HG02763 (cell line): ENCODE data around the gene PSMD8.

Experiments used
- ATAC-seq: cut with Tn5 transposase; IDR thresholded peaks from one replicate; pipeline ENCODE4 v1.9.1; 2021; ENCODE audit warnings: mild to moderate bottlenecking, moderate library complexity; ENCODE audit not compliant: unreplicated experiment

PSMD8 gene

DNA sequence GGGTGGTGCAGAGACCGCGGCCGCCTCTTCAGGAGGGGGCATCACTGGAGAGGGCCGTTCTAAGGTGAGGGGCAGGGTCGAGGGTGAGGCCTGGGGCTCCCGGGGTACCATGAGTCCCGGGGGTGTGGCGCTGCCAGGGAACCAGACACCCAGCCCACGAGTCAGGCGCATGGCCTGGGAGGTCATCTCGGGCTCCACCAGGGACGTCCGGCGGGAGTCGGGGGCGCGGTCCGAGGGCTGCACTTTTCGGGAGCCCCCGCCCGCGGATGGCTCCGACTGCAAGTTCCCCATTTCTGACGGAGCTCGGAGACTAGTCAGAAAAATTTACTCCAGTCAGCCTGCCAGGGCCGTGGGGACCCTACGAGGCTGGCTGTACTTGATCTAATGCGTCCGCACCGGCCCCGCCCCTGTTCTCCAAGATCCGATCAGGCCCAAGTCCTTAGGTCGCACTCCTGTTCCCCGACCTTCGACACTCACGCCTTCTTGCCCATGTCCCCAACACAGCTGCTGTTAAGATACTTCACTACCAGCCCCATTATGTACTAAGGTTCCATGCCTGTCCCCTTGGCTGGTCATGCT is 12.7 kb downstream of the PSMD8 start:
- no peak for ATAC-seq

DNA sequence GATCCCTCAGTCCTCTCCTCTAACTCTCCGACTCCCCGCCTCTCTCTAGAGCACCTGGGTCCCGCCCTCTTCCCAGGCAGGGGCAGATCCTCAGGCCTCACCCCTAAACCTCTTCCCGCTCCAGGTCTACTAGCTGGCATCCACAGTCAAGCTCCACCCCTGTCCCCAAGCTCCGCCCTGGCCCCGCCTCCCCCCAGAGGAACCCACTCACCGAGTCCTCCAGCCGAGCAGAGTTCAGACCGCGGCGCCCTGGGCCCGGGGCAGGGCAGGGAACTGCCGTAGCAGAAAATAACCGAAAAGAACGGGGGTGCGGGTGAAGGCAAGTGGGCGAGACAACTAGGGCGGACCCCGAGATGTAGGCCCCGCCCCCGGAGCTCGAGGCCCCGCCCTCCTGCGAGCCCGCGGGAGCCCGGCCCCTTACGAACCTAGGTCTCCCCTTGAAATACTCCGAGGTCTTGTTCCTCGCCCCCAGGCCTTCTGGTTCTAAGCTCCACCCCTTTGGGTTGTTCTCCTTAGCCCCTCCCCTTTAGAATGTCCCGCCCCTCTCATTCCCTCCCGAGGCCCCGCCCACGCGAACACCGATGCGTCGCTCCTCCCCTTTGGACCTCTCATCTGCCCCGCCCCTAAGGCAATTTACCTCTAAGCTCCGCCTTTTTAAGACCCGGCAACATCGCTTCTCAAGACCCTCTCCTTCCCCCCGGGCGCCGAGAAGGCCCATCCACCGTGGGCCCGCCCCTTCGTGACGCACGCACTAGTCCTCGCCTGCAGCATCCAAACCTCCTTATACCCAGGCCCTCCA is 13.4 kb downstream of the PSMD8 start, which contains the start of gene GGN:
GGN (minus strand) TSS at position 485 of the 799 bp plus-strand sequence. CDS start 773 bp downstream, outside the sequence.
- ATAC-seq: no peak

DNA sequence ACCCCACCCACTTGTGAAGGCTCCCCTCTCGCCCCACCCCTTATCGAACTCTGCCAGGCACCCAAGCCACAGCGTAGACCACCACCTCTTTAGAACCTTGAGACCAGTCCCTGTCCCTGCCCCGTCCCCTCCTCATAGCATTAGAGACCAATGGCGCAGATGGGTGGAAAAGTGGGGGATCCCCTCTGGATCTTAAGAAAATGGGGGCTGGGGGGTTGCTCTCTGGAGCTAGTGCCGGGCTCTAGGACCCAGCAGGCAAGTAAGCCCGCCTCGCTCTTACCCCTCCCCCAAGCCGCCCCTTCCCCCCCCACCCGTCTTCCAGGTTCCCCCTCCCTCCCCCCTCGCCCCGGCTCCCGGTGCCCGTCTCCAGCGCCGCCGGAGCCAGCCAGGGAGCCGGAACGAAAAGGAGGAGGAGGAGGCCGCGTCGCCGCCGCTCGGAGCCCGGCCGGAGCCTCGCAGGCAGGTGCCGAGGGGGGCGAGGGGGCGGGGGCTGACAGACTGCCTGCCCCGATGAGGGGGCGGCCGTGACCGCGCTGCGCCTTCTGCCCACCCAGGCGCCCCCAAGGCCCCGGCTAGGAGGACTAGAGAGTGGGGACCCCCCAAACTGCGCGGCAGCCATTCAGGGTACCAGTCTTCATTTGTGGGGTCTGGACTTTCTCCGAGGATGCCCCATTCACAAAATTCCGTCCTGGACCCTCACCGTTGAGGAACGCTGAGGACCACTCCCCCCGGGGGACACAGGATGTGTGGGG is 14.2 kb downstream of the PSMD8 start, which contains the start of gene SPRED3:
SPRED3 (plus strand) TSS at position 349 of the 752 bp plus-strand sequence. CDS start 1,606 bp downstream, outside the sequence.
- ATAC-seq: no peak

DNA sequence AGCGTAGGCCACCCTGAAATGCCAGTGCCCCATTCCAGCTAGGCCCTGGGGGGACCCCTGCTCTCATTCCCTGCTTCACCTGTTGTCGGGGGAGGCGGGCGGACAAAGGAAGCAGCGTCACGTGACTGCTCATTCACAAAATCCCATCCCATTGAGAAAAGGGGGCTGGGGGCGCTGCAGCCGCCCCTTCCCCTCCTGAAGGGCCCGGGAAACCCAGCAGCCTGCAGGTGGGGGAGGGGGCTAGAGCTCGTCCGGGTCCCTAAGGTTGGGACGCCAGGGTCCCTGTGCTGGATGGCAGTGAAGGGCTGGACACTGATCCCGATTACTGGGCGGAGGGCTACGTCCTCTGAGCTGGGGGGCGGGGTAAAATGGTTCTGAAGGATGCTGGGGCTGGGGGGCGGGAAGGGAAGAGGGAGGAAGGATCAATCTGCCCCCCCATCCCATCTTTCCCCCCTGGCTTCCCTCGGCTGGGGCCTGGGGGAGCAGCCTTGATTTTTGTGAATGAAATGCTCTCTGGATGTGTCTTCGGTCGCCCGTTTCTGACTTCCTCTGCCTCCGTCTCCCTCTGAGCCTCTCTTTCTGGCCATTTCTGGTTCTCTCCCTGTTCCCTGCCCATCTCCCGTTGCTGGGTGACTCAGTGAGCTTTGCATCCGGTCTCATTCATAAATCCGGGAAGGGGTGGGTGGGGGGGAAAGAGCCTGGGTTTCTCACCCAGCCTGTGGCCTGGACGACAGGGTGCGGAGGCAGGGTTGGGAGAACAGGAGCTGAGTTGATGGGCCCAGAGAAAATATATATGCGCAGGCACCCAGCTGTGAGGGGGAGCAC is 14.9 kb downstream of the PSMD8 start:
- no peak for ATAC-seq

DNA sequence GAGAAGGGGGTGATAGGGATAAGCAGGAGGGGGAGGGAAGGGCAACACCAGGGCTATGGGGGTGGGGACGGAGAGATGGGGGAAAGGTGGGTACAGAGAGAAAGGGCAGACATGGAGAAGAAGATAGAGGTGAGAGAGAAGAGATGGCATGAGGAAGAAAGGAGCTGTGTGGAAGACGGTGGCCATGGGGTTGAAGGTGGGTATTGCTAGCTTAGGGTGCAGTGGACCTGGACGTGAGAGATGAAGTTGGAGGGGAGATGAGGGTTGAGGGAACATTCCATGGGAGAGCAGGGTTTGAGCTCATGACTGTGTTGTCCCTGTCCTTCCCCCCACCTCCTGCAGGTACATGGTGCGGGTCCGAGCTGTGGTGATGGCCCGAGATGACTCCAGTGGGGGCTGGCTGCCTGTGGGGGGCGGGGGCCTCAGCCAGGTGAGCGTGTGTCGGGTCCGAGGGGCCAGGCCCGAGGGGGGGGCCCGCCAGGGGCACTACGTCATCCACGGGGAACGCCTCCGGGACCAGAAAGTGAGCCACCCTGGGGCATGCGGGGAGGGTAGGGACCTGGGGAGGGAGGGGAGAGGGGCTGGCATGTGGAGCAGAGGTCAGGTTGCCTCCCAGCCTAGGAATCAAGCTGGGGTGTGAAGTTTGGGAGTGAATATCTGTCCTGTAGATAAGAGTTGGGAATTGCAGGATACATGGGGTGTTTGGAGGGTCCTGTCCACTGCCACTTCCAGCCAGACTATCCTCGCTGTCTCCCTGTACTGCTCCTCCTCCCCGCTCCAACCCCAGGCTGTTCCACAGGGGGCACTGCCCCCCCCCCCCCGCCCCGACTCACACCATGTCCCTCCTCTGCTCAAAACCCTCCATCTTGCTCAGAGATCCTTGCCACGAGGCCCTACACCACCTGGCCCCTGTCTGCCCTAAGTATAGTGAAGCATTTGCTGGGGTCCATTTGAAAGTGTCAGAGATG is 15.9 kb downstream of the PSMD8 start:
- no peak for ATAC-seq

DNA sequence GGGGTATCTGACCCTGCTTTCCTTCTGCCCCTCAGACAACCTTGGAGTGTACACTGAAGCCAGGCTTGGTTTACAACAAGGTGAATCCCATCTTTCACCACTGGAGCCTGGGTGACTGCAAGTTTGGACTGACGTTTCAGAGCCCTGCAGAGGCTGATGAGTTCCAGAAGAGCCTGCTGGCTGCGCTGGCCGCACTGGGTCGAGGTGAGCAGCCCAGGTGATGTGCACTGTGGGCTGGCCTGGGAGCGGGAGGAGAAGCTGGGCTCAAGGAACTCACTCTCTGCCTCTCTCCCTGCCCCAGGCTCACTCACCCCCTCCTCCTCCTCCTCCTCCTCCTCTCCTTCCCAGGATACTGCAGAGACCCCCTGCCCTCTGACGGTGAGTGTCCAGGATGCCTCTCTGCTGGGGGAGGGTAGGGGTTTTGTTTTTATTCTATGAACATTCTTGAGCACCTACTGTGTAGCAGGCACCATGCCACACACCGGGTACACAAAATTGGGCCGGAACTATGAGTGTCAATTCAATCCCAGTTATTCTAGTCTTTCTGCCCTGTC is 17.6 kb downstream of the PSMD8 start:
- ATAC-seq: no peak

DNA sequence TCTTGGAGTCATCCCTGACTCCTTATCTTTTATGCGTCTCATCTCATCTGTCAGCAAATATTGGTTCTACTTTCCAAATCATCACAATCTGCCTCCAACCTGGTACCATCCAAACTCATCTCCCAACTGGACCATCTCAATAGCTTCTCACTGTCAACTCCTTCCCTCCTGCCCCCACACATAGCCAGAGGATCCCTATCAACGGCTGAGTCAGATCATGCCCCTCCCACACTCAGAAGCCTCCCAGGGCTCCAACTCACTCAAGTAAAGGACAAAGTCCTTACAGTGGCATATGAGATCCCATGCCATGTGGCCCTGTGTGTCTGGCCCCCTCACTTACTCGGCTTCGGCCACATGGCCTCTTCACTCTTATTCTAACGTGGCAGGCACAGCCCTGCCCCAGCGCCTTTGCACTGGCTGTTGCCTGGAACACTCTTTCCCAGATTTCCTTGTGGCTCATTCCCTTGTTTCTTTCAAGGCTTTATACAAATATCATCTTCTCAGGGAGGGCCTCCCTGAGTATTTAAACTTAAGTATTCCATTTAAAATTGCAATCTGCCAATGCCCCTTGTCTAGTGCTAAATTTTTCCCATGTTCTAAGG is 18.4 kb downstream of the PSMD8 start:
- no peak for ATAC-seq

DNA sequence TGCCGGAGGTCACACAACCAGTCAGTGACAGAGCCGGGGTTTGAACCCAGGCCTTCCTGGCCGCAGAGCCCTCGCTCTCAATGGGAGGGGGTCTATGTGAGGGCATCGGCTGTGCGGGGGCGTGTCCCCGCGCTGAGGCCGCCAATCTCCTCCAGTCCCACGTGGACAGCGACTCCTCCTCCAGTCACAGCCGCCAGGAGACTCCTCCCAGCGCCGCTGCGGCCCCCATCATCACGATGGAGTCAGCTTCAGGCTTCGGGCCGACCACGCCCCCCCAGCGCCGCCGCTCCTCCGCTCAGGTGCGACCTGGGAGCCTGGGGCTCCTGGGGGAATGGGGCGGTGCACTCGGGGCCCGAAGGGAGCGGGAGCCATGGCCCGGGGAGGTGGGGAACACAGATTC is 20.1 kb downstream of the PSMD8 start:
- ATAC-seq: no peak

DNA sequence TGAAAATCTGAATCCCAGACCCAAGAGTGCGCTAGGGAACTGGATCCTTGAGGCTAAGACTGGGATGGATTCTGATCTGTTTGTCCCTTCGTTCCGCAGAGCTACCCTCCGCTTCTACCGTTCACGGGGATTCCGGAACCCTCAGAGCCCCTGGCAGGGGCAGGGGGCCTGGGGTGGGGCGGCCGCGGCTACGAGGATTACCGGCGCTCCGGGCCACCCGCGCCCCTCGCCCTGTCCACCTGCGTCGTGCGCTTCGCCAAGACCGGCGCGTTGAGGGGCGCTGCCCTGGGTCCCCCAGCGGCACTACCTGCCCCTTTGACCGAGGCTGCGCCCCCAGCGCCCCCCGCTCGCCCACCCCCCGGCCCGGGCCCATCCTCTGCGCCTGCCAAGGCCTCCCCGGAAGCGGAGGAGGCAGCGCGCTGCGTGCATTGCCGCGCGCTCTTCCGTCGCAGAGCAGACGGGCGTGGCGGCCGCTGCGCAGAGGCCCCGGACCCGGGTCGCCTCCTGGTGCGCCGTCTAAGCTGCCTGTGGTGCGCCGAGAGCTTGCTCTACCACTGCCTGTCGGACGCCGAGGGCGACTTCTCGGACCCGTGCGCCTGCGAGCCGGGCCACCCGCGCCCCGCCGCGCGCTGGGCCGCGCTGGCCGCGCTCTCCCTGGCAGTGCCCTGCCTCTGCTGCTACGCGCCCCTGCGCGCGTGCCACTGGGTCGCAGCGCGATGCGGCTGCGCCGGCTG is 21.2 kb downstream of the PSMD8 start:
- ATAC-seq: no peak

DNA sequence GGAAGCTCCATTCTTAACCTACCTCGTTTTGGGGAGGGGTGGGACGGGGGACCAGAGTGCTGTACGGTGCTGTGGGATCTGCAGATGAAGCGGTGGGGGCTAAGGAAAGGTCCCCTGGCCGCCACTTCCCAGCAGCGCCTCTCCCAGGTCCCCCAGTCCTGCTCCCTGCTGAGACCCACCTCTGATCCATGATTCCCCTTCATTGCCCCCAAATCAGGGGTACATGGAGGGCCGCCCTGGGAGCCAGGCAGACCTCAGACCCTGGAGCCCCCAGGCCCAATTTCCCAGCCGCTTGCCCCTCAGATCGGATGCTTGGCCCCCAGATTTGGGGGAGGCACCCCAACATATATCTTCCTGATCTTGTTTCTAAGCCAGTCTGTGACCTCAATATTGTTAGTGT is 24.7 kb downstream of the PSMD8 start:
- no peak for ATAC-seq

DNA sequence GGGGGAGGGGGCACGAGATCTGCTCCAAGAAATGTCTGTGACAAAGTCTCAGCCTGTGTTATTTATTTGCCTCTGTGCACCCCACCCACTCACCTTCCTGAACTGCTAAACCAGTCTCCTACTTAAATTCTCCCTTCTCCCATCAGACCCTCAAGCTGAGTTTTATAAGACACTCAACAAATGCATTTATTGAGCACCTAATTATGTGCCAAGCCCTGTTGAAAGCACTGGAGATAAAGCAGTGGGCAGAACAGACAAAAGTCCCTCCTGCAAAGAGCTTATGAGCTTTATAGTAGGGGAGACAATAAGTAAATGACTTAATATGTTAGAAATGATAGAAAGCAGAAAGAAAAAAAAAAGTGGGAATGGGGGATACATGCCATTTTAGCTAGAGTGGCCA is 25.2 kb downstream of the PSMD8 start:
- no peak for ATAC-seq

DNA sequence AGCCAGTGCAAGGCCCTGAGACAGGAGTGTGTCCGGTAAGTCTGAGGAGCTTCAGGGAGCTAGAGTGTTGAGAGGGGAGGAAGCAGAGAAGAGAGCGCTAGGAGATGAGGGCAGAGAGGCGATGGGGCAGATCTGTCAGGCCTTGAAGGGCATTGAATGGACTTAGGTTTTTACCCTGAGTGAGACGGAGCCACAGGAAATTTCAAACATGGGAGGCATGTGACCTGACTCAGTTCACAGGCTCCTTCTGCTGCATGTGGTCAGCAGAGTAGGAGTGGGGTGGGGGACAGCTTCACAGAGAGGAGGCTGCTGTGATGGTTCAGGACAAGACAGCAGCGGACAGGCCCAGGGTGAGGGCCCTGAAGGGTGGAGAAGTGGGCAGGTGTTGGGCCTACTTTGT is 26.0 kb downstream of the PSMD8 start:
- no peak for ATAC-seq

DNA sequence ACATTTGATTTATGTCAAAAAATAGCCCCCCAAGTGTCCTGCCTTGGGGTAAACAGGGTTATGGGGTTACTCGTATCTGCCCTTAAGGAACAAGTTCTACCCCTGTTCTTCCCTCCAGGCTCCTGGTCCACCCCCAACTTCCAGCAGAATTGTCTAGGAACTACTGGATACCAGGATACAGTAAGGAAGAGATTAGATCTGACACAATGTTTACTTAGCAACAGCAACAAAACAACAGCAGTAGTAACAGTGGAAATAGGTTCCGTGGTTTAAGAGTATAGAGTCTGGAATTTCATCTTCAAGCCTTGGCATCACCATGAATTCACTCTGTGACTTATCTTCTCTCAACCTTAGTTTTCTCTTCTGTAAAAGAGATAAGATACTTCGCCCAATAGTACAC is 26.8 kb downstream of the PSMD8 start:
- ATAC-seq: no peak

DNA sequence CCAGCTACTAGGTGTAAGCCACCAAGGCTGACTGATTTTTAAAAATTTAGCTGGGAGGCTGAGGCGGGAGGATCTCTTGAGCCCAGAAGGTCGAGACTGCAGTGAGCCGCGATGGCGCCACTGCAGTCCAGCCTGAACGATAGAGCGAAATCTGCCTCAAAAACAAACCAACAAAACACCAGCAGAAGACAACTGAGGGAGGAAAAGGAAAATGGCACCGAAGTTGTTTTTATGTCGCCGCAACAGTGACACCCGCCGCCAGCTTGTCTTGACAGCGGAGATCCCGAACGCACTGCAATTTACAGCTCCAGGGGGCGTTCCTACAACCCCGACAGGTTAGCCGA is 28.2 kb downstream of the PSMD8 start:
- no peak for ATAC-seq

DNA sequence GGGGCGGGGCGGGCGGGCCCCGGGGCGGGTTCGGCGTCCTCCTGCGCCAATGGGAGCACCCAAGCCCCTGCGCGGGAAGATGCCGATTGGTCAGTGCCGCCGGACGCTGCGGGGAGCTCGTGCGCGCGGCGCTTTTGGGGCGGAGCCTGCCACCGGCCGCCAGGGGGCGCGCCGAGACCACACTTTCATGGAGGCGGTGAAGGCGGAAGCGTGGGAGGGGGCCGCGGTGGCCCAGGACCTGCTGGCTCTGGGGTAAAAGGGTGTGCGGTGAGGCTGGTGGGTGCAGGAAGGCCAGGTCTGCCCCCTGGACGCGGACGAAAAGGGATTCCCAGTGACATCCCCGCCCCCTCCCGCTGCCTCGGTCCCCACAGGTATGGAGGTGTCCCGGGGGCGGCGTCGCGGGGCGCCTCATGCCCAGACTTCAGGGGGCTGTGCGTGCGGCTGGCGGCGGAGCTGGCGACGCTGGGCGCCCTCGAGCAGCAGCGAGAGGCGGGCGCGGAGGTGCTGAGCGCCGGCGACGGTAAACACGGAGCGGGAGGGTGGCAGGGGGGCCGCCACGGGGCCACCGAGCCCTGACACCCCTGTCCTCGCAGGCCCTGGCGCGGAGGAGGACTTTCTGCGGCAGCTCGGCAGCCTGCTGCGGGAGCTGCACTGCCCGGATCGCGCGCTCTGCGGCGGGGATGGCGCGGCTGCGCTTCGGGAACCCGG is 28.8 kb downstream of the PSMD8 start, which contains the start of gene FAM98C:
FAM98C (plus strand) TSS at position 127 of the 708 bp plus-strand sequence; CDS start at position 188, 61 bp downstream.
- ATAC-seq: peak; percentile 93

DNA sequence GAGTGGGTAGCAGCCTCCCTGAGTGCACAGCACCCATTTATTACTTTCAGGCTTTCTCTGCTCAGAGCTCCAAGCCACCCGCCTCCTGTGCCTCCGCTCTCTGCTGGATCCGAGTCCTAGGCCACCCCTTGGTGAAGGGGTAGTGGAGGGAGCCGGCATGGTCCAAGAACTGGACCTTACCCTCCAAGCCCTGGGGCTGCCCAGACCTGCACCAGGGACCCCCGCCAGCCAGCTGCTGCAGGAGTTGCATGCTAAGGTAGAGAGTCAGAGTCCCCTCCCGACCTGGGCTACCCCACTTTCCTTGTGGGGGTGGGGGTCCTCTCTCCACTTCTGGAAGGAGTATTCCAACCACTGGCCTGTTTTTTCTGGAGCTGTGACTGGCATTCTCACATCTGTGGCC is 30.5 kb downstream of the PSMD8 start:
- no peak for ATAC-seq

DNA sequence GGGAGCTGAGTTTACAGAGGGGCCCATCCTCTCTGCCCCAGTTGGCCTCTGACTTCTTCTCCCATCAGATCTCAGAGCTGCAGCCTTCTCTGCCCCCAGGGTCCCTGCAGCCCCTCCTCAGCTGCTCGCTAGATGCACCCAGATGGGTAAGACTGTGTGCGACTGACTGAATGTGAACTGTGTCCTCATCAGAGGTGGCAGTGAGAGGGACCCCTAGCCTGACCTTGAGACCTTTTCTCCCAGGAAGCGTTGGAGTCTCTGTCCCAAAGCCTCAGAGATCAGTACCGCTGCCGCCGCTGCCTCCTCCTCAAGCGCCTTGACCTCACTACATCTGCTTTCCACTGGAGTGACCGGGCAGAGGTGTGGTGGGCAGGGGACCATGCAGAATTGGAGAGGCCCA is 30.9 kb downstream of the PSMD8 start:
- ATAC-seq: no peak
